ENCODE measurements around the gene EPSTI1.
"Not testable (repeated sequence)": the region's sequence is repeated elsewhere in the genome, so short reads cannot be mapped to it uniquely, and the experiment has no call there.

EPSTI1 gene

GRCh38 chr13:42894765-42895243 lies 97.2 kb downstream of the EPSTI1 start:
- DNase-seq = no peak

DNA sequence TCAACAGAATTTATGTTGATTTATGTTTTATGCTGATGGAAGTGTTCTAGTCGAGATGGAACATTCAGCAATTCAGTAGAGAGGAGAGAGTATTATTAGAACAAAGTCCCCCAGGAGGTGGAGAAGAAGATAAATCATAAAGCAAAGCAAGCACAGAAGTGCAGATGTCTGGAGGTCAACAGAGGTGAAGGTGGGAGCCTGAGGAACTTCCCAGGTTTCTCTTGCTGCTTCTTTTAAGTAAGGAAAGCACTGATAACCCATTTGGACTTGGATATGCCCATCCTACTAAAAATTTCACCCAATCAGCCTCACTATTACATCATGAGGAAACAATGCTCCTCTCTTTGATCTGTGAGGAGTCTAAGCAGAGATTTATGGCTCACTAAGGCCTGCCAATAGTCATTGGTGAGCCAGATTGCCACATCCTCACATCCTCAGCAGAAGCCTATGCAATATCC lies 98.8 kb downstream of the EPSTI1 start:
- DNase-seq = no peak

DNA sequence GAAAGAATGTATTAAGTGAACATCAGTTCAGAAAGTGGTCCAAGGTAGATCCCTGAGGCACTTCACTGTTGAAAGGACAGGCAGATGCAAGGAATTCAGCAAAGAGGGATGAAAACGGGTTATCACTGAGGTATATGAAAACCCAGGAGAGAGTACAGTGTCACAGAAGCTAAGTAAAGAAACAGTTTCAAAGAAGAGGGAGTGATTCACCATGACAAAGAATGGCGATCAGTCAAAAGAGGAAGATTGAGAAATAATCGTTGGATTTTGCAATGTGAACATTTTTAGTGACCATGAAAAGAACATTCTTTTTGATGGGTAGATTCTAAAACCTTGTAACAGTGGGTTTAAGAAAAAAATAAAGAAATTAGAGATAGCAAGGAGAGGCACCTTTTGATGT lies 99.3 kb downstream of the EPSTI1 start:
- DNase-seq = no peak

GRCh38 chr13:42891591-42891990 lies 100.5 kb downstream of the EPSTI1 start:
- no peak for DNase-seq

DNA sequence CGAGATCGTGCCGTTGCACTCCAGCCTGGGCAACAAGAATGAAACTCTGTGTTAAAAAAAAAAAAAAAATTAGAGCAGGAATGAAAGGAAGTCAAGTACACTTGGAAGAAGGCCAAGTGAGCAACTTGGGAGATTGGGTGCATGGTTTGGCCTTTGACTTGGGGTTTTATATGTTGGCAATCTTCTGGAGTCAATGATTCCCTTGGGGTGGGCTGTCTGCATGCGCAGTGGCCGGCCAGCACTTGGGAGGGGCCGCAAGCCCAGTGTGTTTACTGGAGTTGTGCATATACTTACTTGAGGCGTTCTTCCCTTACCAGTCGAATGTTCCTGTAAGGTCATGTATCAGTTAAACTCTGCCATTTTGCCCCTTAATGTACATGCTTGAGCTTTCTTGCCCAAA lies 106.7 kb downstream of the EPSTI1 start:
- no peak for DNase-seq

DNA sequence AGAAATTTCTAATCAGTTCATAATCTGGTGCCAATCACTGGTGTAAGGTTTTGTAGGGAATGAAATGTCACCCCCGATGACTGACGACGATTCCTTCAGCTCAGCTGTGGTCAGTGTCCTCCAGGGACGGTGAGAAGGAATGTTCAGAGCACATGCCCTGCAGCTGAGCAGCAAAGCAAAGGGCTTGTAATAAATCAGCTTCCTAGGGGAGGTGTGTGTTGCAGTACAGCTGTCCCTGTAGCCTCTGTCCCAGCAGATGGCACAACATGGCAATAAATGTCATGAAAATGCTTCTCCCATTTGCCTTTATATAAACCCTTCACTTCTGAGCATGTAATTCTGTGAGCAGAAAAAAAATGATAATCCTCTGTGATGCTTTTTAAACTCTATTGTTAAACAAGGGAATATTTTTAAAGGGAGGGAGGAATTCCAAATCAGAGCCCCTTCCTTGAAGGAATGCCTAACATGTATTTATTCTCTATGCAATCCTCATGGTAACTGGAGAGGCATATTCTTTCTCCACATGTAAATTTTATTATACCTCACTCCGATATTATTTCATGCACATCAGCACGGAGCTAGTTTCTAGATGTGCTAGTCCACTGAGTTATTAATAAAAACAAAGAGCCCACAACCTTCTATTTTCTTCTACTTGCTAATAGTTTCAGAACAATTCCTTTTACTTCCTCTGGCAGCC lies 108.1 kb downstream of the EPSTI1 start:
- DNase-seq = peak in 2 of 51 donors; percentile 3 to 8

GRCh38 chr13:42883142-42883541 lies 108.9 kb downstream of the EPSTI1 start:
- DNase-seq = no peak

DNA sequence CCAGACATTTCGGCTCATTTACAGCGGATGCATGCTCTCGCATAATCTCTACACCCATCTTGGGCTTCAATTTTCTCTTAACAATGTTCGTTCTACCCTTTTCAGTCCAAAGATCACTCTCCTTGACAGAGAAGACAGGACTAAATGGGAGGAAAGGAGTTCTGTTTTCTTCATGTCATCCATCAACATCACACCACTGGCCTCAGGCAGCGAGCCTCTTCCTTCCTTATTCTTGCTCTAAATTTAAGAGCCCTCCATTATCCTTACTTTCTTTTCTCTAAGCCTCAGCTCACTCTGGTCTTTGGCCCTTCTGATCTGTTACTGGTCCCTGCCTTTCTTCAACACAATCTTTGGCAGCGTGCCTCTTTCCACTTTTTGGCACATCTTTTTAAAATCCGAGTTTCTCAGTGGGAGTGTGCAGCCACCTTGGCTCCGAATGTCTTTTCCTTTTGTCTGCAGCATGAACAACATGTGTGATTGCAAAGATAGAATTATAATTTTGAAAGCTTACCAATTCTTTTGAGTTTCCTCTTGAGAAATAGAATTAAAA lies 111.9 kb downstream of the EPSTI1 start:
- no peak for DNase-seq

GRCh38 chr13:42878721-42879120 lies 113.3 kb downstream of the EPSTI1 start:
- no peak for DNase-seq

DNA sequence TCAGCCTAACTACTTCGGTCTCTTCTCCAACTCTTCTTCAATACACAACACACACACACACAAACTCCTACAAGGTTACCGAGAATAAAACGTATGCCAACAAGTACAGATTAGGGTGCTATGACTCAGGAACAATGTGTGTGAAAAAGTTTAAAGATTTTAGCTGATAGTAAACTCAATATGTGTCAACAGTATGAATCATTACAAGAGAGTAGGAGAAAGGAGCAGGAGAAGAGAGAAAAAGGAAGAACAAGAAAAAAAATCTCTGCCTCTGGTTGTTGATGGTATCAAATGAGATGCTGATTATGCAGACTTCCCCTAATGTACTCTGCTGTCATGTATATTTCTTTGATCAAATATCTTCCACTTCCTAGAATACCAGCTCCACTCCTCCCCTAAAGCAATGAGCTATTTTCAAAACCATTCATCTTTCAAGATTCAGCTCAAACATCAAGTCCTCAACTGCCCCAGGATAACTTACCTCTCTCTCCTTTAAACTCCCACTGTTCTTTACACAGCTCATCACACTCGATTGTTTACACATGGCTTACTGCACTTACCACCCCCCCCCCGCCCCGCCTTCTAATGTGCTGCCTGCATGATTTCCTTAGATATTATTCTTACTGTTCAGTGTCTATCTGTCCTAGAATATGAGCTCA lies 115.0 kb downstream of the EPSTI1 start:
- DNase-seq = no peak

- no peak for DNase-seq
These were observed 115.7 kb downstream of the EPSTI1 start for GRCh38 chr13:42876270-42876714.

DNA sequence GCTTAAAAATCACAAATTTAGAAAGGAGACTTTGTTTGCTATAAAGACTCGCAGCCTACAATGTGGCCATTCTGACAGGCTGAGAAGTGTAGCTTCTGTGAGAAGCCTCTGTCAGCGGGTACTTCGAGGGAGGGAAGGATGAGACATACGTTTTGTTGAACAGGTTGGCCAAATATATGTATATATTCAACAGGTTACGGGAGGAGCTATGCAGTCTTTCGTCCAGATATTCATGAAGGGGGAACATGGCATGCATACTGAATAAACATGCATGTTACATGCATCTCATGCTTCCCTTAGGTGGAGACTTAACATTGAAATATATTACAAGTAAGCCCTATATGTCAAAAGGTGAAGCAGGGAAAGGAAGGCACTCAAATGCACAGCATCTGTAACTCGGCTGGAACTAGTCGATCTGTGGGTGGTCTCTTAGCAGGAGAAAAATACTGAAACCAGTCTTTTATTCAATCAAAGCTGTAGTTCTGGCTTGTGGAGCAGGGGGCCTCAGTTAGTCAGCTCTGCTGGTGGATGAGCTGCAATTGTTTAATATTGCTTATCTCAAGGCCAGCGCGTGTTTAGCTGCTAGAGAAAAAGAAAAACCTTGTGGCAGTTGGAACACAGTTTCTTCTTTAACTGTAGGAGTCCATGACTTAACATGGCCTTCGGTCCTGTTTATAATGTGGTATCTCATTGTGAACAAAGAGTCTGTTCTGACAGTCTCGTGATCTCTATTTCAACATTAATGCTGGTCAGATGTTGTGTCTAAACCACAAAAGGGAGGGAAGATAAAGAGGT lies 116.4 kb downstream of the EPSTI1 start:
- DNase-seq = no peak

- DNase-seq = no peak
These were observed 117.8 kb downstream of the EPSTI1 start for GRCh38 chr13:42874221-42874620.

DNA sequence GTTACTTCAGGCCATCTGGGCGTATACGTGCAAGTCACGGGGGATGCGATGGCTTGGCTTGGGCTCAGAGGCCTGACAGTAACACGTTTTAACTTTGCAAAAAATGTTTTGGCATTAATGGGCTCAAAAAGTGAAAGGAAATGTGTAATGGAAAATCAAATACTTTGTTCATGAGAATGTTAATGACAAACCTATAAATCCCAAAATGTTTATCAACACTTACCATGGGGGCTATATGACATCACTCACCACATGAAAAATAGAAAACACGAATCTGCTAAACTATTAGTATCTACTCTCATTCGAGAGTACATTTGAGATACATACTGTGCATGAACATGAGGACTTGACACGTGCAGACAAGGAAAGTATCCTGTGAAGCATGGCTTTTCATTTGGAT lies 119.0 kb downstream of the EPSTI1 start:
- no peak for DNase-seq

DNA sequence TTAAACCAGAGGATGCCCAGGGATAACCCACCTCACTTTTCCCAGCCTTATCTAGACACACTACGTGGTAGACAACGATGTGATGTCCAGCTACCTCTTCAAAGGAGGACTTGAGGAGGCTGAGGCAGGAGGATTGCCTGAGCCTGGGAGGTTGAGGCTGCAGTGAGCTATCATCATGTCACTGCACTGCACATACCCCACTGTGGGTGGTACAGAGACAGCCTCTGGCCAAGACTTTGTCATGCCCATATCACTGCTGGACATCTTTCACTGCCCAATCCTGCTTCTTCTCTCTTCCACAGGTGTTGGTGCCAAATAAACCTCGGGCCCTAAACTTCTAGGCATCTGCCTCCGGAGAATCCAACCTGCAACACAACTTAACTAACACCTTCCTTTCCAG lies 124.8 kb downstream of the EPSTI1 start:
- no peak for DNase-seq

DNA sequence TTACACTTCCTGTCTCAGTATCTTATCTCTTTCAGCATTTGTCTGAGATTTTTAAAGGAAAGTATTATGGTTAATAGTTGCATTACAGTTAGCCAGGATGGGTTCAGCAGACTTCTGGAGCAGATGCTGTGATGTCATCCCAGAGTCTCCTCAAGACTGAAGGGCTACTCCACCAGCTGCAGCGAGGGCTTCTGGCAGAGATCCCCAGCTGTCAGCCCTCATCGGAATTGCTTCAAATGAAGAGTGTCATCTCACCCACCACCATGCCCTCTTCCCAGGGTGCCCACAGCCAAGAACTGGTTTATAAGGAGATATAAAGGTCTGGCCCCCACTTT lies 126.3 kb downstream of the EPSTI1 start:
- no peak for DNase-seq

DNA sequence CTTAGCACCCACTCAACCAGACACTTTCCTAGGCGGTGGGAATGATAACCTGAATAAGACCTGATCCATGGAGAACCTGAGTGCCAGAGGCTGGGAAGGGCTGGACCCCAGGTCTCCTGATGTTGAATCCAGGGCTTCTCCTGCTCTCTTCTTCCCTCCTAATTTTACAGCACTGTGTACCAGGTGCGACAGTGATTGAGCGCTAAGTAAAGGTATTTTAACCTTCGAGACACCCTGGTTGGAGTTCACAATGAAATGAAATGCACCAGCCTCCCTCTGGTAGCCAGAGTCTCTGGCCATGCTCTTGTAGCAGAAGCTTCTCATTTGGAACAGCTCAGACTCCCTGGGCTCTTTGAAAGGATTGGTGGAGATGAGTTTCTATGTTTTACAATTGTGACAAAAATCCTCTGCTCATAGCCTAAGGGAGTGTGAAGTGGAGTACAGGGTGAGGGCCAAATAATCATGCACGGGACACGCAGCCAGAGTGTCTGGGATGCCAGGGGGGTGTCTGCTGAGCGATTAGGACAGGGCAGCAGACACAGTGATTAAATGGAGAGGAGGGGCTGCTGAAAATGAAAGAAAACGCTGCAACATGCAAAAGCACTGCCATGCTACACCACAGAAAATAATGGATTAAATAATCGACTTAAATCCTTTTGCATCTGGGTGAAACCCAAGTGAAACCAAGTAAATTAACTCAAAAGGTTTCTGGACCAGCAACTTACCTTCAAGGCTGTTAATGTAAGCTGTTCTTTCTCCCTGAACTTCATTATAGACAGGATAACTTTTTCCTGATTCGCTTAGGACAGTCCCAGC lies 126.9 kb downstream of the EPSTI1 start:
- DNase-seq = no peak

DNA sequence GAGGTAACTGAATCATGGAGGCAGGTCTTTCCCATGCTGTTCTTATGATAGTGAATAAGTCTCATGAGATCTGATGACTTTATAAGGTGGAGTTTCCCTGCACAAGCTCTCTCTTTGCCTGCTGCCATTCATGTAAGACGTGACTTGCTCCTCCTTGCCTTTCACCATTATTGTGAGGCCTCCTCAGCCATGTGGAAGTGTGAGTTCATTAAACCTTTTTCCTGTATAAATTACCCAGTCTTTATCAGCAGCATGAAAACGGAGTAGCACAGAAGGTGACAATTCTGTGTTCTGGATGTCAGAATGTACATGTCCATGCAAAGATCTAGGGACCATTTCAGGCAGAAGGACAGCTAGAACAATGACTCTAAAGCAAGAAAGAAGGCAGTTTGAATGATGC lies 129.7 kb downstream of the EPSTI1 start:
- not testable (repeated sequence) for DNase-seq

DNA sequence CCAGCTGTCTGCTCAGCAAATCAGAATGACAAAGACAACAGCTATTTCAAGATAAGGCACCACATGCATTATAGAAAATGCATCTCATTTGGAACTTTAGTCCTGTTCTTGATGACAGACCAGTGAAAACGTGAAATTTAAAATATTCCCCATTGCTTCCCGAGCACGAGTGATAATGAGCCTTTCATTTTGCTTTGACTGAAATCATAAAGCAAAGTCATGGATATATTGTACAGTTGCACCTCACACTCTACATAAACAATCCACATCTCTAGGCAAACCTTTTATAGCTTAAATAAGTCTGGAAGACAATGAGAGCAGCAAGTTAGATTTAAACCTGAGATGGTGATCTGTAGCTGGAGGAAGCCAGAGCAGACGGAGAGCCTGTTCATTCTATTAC lies 131.6 kb downstream of the EPSTI1 start:
- no peak for DNase-seq

GRCh38 chr13:42859760-42860159 lies 132.3 kb downstream of the EPSTI1 start:
- no peak for DNase-seq

DNA sequence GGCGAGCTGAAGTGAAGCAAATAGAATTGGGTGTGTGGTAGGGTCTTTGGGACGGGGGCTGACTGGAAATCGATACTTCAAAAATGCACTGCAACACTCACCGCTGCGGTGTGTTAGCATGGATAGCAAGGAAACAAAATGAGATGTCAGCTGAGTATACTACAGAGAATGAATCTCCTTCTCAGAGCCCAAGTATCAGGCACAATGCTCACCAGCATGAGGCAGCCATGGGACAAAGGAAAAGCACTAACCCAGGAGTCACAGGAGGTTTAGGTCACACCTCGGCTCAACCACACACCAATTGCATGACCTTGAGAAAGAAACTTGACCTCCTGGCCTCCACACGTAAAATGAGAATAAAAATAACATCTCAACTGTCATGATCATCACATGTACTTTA lies 136.6 kb downstream of the EPSTI1 start:
- DNase-seq = peak in 1 of 51 donors; percentile 30
